Measurements from ENCODE around the gene BANK1.

GRCh38 chr4:101813604-101814003 lies 23.1 kb downstream of the BANK1 start:
- TF ChIP-seq, protein P1, sequence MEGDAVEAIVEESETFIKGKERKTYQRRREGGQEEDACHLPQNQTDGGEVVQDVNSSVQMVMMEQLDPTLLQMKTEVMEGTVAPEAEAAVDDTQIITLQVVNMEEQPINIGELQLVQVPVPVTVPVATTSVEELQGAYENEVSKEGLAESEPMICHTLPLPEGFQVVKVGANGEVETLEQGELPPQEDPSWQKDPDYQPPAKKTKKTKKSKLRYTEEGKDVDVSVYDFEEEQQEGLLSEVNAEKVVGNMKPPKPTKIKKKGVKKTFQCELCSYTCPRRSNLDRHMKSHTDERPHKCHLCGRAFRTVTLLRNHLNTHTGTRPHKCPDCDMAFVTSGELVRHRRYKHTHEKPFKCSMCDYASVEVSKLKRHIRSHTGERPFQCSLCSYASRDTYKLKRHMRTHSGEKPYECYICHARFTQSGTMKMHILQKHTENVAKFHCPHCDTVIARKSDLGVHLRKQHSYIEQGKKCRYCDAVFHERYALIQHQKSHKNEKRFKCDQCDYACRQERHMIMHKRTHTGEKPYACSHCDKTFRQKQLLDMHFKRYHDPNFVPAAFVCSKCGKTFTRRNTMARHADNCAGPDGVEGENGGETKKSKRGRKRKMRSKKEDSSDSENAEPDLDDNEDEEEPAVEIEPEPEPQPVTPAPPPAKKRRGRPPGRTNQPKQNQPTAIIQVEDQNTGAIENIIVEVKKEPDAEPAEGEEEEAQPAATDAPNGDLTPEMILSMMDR (IDR thresholded peaks at IDR 0.05; ENCODE audit: borderline replicate concordance, extremely low read depth, low read length, poor library complexity, severe bottlenecking), result no peak
- TF ChIP-seq EZH2 (IDR thresholded peaks at IDR 0.05; ENCODE audit: borderline replicate concordance, low read depth, low read length, severe bottlenecking), result no peak
